ENCODE measurements around the gene KCNJ3.

The KCNJ3 gene, protein sequence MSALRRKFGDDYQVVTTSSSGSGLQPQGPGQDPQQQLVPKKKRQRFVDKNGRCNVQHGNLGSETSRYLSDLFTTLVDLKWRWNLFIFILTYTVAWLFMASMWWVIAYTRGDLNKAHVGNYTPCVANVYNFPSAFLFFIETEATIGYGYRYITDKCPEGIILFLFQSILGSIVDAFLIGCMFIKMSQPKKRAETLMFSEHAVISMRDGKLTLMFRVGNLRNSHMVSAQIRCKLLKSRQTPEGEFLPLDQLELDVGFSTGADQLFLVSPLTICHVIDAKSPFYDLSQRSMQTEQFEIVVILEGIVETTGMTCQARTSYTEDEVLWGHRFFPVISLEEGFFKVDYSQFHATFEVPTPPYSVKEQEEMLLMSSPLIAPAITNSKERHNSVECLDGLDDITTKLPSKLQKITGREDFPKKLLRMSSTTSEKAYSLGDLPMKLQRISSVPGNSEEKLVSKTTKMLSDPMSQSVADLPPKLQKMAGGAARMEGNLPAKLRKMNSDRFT

GRCh38 chr2:154698296-154698720, at the start of gene KCNJ3:
Gene KCNJ3 (plus strand): TSS chr2:154698695. CDS start chr2:154698776, 81 bp downstream.
- DNase-seq, result no peak

DNA sequence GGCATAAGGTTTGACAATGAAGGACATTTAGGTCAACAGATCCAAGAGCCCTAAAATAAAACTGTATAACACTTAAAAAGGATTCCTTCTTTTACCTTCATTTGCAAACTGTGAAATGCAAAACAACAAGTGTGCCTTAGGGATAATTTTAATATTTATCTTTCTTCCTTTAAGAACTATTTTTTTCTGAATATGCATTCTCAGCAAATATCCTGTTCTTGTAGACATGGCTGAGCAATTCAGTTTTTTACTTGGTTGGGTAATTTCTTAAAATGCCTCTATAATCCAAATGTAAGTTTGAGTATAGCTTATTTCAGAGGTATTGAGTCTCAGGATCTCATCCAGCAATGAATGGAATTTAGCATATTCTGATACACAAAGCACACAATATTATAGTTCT, 43.0 kb upstream of the KCNJ3 start:
- no peak for DNase-seq

DNA sequence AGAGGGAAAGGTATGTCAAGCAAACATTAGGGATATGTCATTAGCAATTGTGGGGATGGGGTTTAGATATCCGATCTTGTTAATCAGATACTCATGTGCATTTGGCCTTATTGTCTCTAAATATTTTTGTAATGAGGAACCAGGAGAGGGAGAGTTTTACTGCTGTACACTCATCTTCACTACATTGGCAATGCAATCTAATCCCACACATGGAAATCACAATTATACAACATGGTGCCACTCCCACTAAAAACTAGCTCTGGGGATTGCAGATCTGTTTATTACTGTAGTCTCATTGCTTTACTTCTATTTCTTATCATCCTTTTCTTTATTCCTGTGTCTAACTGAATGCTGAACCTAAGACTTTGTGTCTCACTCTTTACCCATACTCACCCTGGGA, 39.6 kb upstream of the KCNJ3 start:
- no peak for DNase-seq

DNA sequence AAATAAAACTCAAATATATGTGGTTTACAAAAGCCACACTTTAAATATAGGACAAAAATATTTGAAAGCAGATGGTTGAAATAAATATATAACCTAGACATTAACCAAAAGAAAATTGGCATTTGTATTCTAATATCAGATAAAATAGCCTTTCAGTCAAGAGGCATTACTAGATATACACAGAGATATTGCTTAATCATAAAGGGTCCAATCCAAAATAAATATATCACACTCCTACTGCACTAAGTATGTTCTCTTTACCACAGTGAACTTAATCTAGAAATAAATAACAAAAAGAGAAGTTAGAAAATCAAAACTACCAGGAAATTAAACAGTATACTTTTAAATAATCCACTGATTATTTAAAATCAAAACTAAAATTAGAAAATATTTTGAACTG, 34.2 kb upstream of the KCNJ3 start:
- DNase-seq, result no peak

GRCh38 chr2:154670083-154670482, 28.4 kb upstream of the KCNJ3 start:
- no peak for DNase-seq

GRCh38 chr2:154673694-154674093, 24.8 kb upstream of the KCNJ3 start:
- DNase-seq, result no peak

DNA sequence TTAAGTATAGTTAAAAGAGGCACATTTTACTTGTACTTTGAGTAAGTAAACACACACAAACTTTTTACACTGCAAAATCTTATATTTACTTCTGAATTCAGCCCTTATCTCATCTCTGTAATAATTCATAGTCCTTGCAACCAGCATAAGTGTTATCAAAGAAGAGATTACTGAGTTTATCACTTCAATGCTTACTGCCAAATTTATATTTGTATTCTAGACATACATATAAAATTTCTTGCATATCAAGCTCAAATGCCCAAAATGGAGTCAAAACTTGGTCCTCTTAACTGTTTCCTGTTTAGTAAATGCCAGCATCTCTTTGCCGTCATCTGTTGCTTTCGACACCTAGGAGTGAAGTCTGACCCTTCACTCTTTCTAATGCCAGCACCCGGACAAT, 21.1 kb upstream of the KCNJ3 start:
- DNase-seq, result no peak

GRCh38 chr2:154681741-154682140, 16.8 kb upstream of the KCNJ3 start:
- no peak for DNase-seq

GRCh38 chr2:154686162-154686561, 12.3 kb upstream of the KCNJ3 start:
- no peak for DNase-seq

GRCh38 chr2:154688373-154688772, 10.1 kb upstream of the KCNJ3 start:
- no peak for DNase-seq

DNA sequence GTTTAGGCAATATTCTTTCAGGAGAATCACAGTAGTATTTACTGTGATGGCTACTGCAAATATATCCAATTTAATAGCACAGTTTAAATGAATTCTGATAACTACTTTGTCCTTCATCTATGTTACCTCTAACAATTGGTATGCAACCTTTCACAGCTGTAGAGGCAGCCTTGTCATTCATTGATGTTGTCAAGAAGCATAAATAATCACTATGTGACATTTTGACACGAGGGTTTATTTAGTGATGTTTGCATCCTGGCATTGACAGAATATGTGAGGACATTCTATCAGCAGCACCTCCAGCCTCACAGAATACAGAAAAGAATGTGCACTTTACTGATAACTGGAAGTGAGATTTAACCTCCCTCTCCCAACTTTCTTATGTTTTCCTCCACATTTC, 9.3 kb upstream of the KCNJ3 start:
- no peak for DNase-seq

- no peak for DNase-seq
These were observed 5.6 kb upstream of the KCNJ3 start for GRCh38 chr2:154692927-154693326.

- DNase-seq, result no peak
These were observed 4.7 kb upstream of the KCNJ3 start for GRCh38 chr2:154693741-154694340.

DNA sequence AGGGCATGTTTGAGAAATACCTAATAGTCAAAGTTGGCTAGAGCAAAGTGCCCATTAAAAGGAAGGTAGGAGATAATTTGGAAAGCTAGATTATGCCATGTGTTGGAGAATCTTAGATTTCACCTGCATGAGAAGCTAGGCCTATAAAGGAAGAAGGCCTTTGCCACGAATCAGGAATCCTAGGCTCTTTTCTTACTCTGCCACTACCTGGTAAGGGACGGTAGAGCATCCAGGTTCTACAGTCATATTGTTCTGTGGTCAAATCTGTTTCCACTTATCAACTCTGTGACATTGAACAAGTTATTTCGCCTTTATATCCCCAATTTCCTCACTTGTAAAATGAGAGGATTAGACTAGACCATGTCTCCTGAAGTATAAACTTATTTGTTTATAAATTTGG, 3.6 kb upstream of the KCNJ3 start:
- no peak for DNase-seq

DNA sequence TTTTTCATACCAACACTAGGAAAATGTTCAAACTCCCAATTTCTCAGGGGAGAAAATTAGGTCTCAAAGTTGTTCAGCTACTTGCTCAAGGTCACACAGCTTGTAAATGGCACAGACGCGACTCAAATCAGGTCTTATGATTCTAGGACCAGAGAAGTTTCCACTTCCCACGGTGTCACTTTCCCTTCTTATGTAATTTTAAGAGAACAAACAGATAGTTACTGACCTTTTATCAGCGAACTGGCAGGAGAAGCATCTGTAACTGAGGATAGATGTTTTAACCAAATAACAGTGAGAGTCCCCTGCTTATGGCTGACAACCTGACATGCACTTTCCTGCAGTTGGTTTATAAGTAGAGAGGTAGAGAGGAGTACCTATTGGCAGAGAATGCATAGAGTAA, 2.1 kb upstream of the KCNJ3 start:
- DNase-seq, result no peak

DNA sequence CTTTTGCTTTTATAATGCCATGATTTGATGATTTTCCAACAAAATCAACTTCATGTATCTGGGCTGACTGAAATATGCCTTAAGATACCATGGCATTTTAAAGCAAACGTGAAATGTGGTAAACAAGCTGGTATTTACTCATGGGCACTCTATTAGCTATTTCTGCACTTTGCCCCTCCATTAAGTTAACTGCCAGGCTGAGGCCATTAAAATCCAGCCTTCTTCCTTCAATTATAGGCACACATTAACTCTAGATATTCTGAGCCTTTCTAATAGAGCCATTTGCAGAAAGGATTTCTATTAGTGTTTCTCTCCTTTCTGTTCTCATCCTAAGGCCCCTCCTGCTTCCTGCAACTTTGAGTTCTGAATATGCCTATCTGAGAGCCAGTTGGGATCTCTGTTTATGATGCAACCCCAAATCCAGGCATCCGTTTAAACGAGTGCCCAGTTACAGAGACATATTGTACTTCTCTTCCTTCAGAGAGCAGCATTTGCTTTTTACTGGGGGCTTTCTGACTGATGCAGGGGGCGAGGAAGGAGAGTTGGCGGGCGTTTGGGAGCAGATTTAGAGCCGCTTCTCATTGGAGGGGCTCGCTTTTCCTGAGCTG, 1.6 kb upstream of the KCNJ3 start:
- DNase-seq, result no peak

DNA sequence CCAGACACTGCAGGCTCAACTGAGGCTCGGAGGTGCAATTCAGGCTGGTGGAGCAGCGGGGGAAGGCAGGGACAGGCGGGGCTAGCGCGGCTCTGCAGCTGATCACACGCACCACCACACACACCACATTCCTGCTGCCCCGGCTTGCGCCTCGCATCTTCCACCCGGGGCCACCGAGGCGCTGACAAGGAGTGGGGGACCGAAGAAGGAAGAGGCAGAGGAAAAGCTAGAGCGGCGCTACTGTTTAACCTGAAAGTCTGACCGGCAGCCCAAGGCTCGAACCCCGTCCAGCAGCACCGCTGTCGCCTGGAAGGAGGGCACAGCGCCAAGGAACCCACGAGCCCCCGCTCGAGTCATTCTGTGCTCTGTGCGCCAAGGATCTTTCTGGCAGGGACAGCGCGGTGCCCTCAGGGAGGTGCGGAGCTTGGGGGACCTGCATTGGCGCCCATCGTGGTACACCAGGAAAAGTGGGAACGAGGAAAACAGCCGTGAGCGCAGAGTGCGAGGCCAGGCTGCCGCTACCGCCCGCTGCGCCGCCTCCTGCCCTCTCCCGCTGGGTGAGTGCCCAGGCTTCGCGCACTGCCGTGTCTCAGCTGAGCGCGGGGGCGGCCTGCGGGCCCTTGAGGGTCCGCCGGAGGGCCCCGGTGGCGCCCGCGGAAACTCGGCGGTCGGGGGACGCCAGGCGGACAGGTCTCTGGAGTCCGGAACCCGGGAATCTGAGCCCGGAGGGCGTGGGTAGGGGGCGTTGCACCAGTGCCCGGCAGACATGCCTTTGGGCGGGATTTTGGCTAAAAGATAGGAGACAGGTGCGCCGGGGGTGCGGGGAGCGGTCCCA, 860 bp upstream of the KCNJ3 start:
- DNase-seq, result no peak

DNA sequence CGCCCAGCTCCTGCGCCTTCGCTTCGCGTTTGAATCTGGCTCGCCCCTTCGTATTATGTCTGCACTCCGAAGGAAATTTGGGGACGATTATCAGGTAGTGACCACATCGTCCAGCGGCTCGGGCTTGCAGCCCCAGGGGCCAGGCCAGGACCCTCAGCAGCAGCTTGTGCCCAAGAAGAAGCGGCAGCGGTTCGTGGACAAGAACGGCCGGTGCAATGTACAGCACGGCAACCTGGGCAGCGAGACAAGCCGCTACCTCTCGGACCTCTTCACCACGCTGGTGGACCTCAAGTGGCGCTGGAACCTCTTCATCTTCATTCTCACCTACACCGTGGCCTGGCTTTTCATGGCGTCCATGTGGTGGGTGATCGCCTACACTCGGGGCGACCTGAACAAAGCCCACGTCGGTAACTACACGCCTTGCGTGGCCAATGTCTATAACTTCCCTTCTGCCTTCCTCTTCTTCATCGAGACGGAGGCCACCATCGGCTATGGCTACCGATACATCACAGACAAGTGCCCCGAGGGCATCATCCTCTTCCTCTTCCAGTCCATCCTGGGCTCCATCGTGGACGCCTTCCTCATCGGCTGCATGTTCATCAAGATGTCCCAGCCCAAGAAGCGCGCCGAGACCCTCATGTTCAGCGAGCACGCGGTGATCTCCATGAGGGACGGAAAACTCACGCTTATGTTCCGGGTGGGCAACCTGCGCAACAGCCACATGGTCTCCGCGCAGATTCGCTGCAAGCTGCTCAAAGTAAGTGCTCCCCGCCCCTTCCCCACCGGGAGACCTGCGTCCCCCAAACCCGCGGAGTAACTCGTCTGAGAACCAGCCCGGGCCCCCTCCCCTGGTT, 453 bp downstream of the KCNJ3 start:
- DNase-seq, result no peak

GRCh38 chr2:154699575-154699930, 1.1 kb downstream of the KCNJ3 start:
- DNase-seq, result no peak

GRCh38 chr2:154700136-154700535, 1.6 kb downstream of the KCNJ3 start:
- DNase-seq, result no peak

- no peak for DNase-seq
These were observed 6.5 kb downstream of the KCNJ3 start for GRCh38 chr2:154704991-154705390.

GRCh38 chr2:154706660-154707059, 8.2 kb downstream of the KCNJ3 start:
- DNase-seq, result no peak
